ENCODE results near the gene CRK.
"Not testable (repeated sequence)": the region's sequence is repeated elsewhere in the genome, so short reads cannot be mapped to it uniquely, and the experiment has no call there.

Gene CRK

DNA sequence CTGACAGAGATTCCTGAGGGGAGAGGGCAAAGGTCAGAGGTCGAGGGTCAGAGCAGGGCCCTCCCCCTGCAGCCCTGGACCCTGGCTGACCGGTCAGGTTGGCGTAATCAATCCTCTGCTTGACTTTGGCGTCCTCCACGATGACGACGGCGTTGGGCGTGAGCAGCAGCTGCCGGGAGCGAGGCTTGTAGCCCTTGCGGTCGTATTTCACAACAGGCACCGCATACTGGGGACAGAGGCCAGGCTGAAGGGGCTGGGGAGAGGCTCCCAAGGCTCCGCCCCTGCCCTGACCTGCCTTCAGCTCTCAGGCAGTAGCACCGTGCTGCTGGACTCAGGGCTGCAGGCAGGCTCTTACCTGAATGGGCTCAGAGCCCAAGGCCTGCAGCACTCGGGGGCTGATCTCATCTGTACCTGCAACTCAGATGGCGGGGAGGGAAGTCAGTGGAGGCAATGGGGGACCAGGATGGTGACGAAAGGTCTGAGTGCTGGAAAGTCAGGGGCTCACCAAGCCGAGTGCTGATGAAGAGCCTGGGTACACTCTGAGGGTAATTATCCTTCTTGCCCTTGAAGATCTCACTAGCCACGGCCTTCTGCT is 12.0 kb upstream of the CRK start:
- DNase-seq (ENCODE audit: low spot score) (no peak), FAIRE-seq (no peak)

DNA sequence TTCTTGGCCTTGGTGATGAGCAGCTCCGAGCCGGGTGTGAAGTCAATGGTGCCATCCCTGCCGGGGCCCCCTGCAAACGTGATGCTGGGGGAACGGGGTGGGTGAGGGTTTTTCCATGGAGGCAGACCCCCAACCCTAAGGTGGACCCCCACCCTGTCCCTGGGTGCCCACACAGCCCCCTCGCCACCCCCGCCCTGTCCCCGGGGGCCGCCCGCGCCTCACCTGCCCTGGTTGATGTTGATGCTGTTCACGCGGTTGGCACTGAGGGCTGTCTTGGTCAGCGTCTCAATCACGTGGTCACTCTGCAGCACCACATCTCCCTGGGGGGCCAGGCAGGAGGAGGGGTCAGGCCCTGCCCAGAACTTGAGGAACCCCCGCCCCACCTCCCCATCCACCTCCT is 11.2 kb upstream of the CRK start:
- no peak for FAIRE-seq
- DNase-seq (ENCODE audit: low spot score), result no peak

DNA sequence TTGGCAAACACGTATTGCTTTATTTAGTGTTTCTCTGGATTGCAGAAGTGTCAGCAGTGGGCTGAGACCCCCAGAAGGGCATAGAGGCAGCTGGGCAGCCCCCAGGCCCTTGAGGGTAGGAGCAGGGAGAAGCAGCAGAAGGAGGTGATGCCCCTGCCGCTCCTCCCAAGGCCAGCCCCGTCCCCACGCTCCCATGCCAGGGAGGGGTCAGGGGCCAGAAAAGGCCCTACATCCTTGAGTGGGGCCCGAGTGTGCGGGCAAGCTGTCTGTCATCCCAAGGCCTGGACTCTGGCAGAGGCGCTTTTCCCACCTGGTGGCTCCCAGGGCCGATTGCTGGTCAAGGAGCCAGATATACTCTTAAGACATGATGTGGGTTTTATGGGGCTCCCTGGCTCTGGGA is 8.2 kb upstream of the CRK start:
- FAIRE-seq, result no peak
- DNase-seq (ENCODE audit: low spot score), result no peak

DNA sequence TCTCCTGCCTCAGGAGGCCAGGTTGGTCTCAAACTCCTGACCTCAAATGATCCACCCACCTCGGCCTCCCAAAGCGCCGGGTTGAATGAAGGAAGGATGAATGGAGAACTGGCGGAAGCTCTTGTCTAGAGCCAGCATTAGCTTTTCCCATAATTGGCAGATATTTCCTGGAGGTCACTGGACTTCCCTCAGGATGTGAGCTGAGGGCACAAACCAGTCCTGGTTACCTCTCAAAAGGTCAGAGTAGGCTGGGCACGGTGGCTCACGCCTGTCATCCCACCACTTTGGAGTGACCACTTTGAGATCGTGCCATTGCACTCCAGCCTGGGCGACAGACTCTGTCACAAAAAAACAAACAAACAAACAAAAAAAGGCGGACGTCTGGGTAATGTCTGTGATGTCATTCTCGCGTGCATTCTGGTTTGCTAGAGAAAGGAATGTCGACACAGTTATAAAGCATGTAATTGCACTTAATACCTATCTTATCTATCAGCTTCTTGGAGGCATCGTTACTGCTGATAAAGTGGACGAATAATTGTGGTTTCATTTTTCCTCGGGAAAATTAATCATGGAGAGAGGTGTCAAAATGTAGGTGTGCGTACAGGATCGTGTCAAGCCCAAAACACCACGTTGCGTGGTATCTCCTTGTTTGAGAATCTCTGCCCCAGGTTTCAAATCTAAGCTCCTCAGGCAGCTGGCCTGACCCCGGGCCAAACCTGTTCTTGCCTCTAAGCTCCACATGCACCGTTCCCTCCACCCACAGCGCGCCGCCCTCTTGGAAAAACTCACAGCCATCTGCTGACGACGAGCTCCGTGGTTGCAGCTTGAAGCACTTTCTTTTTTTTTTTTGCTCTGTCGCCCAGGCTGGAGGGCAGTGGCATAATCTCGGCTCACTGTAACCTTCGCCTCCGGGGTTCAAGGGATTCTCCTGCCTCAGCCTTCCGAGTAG is 6.4 kb upstream of the CRK start:
- DNase-seq (ENCODE audit: low spot score), result no peak
- no peak for FAIRE-seq

DNA sequence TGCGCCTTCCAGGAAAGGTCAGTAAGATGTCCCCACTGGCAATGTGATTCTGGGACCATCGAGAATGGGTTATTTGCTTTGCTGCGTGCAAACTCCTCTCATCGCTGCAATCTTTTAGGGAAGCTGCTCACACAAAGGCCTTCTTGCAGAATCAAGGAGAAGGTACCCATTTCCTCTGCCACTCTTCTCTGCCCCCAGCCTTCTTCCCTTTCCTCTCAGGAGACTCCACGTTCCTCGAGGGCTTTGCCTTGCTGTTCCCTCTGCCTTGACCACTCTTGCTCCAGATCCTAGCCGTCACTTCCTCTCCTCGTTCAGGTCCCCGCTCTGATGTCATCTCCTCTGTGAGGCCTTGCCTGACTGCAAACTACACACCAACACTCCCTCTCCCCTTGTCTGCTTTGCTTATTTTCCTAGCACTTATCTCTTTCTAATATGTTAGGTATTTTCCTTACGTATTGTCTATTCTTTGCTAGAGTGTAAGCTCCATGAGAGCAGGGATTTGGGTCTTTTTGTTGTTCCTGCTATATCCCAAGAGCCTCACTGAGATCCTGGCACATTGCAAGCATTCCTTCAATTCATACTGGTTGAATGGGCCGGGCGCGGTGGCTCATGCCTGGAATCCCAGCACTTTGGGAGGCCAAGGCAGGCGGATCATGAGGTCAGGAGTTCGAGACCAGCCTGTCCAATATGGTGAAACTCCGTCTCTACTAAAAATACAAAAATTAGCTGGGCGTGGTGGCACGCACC is 5.3 kb upstream of the CRK start:
- FAIRE-seq (no peak), DNase-seq (ENCODE audit: low spot score) (no peak)

DNA sequence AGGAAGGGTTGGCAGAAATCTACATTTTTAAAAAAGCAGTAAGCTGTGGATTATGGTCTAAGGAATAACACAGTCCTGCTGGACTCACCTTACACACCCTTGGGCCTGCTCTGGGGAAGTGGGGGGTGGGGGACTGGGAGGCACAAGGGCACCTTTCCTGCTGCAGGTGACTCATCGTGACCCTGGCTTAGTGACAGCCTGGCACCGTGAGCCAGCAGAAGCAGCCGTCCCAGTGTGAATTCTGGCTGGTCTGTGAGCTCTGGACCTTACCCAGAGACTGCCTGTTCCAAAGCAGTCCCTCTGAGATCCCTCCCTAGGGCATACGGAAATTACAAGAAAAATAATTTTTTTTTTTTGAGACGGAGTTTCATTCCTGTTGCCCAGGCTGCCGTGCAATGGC is 4.2 kb upstream of the CRK start:
- FAIRE-seq (no peak), DNase-seq (ENCODE audit: low spot score) (peak; percentile 30)

DNA sequence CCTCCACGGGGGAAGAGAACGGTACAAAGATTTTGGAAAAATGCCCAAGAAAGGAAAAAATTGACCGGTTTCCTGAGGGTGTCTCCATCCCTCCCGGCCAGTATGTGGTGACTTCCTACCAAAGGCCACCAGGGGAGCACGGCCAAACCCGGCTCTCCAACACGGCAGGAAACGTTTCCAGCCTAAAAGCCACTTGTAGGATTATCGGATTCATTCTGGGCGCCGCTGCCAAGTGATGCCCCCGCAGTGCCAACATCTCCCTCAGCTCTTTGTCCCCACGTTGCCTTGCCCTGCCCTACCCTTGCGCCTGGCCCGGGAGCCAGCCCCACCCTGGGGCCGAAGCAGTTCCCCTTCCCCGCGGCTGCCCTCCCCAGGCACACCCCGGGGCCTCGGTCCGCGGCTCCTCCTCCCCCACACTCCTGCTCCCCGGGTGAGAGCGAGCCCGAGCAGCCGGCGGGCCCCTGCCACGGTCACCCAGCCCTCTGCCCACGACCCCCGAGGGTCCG is 688 bp downstream of the CRK start:
- no peak for FAIRE-seq
- DNase-seq (ENCODE audit: low spot score), result peak; percentile 62

DNA sequence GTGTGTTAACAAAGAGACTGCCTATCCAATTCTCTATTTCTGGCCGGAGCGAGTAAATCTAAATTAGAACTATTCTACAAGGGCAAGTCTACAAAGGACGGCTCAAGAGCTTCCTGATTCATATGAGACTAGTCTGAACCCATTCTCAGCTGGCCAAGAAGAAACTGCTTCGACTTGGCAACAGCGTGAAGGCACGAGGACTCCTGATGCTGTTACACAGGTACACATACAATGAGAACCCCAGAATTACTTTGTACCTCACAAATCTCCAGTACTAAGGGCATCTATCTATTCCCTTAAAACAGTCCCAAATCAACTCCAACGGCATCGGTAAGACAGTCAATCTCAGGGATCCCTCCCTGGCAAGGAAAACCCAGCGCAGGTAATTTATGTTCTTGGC is 1.5 kb downstream of the CRK start:
- DNase-seq (ENCODE audit: low spot score), result no peak
- no peak for FAIRE-seq

DNA sequence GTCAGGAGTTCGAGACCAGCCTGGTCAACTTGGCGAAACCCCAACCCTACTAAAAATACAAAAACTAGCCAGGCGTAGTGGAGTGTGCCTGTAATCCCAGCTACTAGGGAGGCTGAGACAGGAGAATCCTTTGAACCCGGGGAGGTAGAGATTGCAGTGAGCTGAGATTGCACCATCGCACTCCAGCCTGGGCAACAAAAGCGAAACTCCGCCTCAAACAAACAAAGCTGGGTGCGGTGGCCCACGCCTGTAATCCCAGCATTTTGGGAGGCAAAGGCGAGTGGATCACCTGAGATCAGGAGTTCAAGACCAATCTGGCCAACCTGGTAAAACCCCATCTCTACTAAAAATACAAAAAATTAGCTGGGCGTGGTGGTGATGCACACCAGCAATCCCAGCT is 2.3 kb downstream of the CRK start:
- DNase-seq (ENCODE audit: low spot score); FAIRE-seq: not testable (repeated sequence)

DNA sequence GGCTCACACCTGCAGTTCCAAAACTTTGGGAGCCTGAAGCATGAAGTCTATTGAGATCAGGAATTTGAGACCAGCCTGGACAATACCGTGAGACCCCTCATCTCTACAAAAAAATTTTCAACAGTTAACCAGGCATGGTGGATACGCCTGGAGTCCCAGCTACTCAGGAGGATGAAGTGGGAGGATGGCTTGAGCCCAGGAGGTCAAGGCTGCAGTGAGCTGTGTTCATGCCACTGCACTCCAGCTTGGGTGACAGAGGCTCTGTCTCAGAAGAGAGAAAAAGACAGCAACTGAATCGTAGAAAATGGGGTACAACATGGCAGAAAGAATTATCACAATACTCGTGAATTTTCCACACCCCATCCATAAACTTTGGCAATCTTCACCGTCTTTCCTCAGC is 3.2 kb downstream of the CRK start:
- DNase-seq (ENCODE audit: low spot score), result no peak
- no peak for FAIRE-seq

DNA sequence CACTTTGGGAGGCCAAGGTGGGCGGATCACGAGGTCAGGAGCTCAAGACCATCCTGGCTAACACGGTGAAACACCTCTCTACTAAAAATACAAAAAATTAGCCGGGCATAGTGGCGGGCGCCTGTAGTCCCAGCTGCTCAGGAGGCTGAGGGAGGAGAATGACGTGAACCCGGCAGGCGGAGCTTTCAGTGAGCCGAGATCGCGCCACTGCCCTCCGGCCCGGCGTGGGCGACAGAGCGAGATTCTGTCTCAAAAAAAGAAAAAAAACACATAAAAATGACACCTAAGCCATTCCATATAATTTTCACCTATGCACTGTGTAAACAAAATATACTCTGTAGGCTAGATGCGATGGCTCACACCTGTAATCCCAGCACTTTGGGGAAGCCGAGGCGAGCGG is 5.8 kb downstream of the CRK start:
- FAIRE-seq, result not testable (repeated sequence)

DNA sequence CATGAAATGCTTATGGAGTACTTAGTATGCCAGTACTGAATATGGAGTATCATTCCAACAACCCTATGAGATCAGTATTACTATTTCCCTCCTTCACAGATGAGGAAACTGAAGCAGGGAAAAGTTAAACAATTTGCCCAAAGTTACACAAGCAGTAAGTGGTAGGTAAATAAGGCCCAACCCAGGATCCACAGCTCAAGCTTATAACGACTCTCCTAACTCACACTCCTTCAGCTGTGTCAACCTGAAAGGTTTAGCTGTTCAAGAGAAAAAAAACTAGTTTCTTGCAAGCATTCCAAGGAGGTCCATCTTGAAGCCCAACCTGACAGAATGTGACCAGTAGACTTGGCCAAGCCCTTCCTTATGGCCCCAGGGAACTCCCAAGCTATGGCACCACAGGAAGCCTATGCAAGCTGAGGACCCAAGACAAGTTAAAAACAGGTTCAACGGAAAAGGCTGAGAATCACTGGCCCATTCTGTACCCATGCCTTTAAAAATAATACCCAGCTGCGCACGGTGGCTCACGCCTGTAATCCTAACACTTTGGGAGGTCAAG is 6.5 kb downstream of the CRK start:
- no peak for FAIRE-seq
- no peak for DNase-seq (ENCODE audit: low spot score)

More for the DNA sequence above, 5.8 kb downstream of the CRK start:
- DNase-seq (ENCODE audit: low spot score), result not testable (repeated sequence)

DNA sequence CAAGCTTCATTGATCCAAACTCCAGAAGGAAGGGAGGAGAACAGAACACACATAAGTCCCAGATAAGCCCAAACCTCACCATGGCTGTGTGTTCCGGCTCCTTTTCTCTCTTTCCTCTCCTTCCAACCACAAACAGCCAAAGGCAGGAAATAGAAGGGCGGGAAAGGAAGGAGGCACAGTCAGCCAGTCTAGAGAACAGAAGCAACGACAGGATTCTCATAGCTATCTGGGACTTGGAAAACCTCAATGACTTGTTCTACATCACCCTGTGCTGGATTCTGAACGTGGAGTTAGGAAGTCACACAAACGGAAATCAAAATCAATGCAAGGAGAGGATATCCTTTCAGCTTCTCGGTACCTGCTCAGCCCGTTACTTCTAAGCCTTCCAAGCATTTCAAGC is 9.0 kb downstream of the CRK start:
- DNase-seq (ENCODE audit: low spot score), result no peak
- FAIRE-seq, result no peak

DNA sequence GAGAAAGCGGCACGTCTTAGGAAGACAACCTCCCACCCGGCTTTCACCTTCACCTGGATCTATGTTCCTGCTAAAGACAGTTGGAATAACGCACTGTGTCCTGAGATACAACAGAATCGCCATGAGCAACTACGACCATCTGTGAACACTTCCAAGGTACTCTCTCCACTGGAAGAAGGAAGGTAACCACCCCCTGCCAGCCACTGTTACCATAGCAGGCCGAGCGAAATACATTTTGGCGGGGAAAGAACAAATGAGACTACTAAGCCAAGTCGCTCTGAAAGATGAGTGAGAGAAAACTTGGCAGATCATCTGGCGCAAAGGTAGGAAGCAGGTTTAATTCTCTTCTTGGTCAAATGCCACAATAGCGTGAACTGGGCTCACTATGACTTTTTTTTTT is 9.8 kb downstream of the CRK start:
- DNase-seq (ENCODE audit: low spot score) (no peak), FAIRE-seq (no peak)

DNA sequence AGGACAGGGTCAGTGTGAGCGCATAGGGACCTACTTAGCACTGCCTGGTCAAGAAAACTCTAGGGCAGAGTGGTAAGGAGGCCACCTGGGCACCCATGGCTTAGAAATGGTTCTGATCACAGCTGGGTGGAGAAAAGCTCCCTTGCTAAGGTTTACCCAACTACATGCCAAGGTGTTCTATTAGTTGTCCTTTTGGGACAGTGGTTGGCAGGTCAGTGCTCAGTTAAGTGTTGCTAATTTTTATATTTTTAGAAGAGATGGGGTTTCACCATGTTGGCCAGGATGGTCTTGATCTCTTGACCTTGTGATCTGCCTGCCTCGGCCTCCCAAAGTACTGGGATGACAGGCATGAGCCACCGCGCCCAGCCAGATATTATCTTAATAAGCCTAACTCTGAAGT is 10.3 kb downstream of the CRK start:
- not testable (repeated sequence) for DNase-seq (ENCODE audit: low spot score); FAIRE-seq

DNA sequence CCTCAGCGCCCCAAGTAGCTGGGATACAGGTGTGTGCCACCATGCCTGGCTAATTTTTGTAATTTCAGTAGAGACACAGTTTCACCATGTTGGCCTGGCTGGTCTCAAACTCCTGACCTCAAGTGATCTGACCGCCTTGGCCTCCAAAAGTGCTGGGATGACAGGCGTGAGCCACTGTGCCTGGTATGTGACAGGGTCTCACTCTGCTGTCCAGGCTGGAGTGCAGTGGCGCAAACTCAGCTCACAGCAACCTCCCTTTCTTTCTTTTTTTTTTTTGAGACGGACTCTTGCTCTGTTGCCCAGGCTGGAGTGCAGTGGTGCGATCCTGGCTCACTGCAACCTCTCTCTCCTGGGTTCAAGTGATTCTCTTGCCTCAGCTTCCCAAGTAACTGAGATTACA is 13.3 kb downstream of the CRK start:
- not testable (repeated sequence) for FAIRE-seq

DNA sequence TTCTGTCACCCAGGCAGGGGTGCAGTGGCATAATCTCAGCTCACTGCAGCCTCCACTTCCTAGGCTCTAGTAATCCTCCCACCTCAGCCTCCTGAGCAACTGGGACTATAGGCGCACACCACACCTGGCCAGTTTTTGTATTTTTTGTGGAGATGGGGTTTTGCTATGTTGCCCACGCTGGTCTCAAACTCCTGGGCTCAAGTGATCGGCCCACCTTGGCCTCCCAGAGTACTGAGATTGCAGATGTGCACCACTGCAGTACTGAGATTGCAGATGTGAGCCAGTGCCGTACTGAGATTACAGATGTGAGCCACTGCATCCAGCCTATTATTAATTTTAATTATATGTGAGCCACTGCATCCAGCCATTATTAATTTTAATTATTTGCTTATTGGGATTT is 13.8 kb downstream of the CRK start:
- DNase-seq (ENCODE audit: low spot score) (no peak), FAIRE-seq (no peak)

More for the DNA sequence above, 13.3 kb downstream of the CRK start:
- not testable (repeated sequence) for DNase-seq (ENCODE audit: low spot score)

DNA sequence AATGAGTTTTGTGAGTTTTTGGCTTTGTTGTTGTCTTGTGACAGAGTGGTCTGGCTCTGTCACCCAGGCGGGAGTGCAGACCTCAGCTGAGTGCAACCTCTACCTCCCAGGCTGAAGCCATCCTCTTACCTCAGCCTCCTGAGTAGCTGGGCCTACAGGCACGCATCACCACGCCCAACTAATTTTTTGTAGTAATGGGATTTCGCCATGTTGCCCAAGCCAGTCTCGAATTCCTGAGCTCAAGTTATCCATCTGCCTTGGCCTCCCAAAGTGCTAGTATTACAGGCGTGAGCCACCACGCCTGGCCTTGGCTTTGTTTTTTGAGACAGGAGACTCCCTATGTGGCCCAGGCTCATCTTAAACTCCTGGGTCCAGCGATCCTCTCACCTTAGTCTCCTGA is 15.1 kb downstream of the CRK start:
- FAIRE-seq (no peak), DNase-seq (ENCODE audit: low spot score) (no peak)

DNA sequence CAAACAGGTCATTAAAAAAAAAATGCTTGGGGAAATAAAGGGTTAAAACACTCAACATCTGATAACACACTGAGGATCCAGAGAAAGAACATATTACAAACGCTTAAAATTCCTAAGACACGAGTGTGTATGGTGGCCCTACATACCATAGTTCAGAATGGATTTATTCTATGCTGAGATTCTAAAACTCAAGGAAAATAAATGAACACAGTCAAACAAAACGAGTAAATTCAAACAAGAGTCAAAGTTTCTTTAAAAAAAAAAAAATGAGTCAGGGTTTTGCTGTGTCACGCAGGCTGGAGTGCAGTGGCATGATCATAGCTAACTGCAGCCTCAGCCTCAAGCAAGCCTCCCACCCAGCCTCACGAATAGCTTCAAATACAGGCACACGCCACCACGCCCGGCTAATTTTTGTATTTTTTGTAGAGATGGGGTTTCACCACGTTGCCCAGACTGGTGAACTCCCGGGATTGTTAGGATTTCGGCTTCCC is 17.4 kb downstream of the CRK start:
- FAIRE-seq (no peak), DNase-seq (ENCODE audit: low spot score) (no peak)

DNA sequence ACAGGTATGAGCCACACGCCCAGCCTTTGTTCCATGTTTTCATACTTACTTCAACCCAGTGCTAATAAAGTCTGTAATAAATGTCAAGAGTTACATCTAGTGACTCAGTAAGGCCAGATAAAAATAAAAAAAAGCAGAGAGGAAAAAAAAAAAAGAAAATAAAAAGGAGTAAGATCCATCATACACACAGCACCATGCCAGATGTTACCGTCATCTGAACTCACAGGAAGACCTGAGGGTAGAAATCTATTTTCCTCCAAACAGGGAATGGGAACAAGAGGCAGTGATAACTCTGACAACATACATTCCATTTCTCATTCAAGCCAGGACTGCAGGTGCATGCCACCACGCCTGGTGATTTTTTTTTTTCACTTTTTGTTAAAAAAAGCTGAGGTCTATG is 20.7 kb downstream of the CRK start:
- FAIRE-seq (no peak), DNase-seq (ENCODE audit: low spot score) (no peak)

DNA sequence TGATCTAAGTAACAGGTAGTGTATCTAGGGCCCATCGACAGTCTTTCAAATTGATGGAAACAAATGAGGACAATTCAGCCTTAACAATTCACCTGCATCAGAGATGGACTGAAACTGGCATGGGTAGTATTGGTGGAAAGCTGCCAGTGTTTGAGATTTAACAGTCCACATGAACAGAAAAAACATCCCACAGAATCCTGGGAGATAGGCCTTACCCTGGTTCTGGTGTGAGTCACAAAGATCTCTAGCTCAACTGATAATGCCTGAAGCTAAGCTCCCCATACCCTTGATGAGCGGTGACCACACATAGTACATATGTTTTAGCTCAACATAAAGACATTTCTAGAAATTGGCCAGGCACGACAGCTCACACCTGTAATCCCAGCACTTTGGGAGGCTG is 21.9 kb downstream of the CRK start:
- no peak for FAIRE-seq

More for the DNA sequence above, 21.9 kb downstream of the CRK start:
- no peak for DNase-seq (ENCODE audit: low spot score)

All from urothelium cell line (cell line).